Embryonic facial prominence (tissue), 1 donor: ENCODE results near the gene METTL17.
A peak's percentile ranks its signal among the peaks of the same experiment; 100 is the strongest.
"Not testable (repeated sequence)": the region's sequence is repeated elsewhere in the genome, so short reads cannot be mapped to it uniquely, and the experiment has no call there.

Experiments
- DNase-seq: peaks from one replicate; pipeline ENCODE4 v3.0.0-alpha.2; 2016; ENCODE audit errors: extremely low spot score

The METTL17 gene

DNA sequence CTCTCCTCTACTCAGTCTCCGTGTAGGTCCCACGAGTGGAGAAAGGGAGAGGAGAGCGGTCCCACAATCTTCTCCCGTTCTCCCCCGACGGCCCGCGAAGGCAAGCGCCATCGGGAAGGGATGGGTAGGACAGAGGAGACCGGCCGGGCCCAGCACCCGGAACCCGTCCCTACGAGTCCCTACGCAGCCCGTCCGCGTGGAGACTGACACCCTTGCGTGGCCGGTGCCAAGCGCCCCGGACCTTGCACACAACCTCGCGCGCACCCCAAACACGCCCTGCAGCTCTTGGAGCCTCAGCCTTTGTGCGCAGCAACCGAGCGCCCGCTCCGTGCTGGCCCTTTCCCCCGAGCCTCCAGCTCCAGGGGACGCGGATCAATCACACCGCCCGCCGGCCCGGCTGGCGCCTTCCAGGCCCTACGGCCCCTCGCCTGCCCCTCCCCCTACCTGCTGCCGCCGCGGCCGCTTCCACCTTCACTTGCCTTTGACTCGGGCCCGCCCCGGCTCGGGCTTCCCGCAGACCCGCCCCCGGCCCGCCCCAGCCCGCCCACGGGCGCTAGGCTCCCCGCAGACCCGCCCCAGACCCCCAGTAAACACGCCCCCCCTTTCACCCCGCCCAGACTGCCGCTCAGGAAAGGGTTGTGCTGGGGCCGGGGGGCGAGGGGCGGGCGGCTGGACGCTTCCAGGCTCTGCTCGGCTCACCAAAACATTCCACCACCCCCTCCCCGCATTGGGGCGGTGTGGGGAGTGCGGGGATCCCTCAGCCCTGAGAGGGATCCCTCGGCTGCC, 35.0 kb downstream of the METTL17 start, which contains the start of gene NDRG2:
TSS of gene NDRG2 (minus strand) at position 477 of the 786 bp plus-strand sequence. CDS start 1,746 bp downstream, outside the sequence.
- DNase-seq = peak; percentile 27

GRCh38 chr14:21025371-21026273, 35.8 kb downstream of the METTL17 start:
- no peak for DNase-seq

DNA sequence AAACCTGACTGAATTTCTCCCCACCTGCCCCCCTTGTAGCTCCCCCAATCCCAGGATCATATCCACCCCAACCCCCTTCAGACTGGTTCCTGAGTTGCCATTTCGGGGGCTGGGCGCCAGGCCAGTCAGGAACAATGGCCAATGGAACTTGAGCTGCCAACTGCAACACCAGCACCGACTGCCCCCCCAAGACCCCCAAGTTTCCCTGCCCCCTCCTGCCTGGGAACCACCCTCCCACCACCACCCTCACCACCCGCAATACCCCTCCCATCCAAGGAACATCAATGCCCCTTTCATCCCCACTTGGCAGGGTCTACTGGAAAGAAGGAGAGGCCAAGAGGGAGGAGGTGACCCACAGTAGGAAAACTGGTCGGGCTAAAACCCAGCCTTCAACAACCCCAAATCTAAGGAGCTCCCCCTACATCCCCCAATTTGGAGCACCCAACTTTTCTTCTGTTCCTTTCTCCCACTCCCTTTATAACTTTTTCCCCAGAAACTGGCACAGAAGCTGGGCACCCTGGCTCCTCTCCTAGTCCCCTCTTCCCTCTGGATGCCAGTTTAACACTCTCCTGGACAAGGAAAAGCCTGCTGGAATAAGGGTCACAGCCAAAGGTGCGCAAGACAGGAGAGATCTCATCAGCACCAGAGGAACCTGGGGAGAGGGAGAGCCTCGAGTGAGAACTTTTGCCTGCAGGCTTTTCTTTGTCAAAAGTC, 36.7 kb downstream of the METTL17 start:
- DNase-seq = no peak

- no peak for DNase-seq
Observed at GRCh38 chr14:21026988-21027315, 37.2 kb downstream of the METTL17 start.

DNA sequence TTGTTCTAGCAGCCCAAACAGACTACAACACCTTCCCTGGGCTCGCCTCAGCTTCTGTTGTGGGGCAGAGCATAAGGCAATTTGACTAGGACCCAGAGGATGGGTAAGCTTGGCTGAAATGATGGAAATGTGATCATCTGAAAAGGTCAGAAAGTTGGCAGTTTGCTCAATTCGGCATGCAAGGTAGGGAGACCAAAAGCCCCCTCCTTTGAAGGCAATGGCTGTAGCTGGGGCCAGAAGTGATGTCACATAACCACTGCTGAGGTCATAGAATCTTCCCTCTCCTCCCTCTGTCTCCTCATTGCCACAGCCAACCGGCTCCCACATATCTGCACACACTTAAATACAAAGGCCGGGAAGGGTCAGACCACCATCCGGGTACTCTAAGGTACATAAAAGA, 40.1 kb downstream of the METTL17 start, which contains the start of gene TPPP2:
TSS of gene TPPP2 (plus strand) at position 301 of the 400 bp plus-strand sequence. CDS start 365 bp downstream, outside the sequence.
- no peak for DNase-seq

DNA sequence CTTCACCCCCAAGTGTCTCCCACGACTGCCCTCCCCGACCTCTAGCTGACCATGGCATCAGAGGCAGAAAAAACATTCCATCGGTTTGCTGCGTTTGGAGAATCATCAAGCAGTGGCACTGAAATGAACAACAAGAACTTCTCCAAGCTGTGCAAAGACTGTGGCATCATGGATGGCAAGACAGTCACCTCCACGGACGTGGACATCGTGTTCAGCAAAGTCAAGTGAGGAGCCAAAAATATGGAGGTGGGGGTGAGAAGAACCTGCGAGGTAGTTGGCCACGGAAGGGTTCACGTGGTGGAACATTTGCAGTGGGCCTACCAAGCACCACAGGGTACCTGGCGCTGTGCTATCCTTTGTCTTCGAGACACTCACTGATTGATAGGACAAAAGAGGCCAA, 40.8 kb downstream of the METTL17 start:
- no peak for DNase-seq

DNA sequence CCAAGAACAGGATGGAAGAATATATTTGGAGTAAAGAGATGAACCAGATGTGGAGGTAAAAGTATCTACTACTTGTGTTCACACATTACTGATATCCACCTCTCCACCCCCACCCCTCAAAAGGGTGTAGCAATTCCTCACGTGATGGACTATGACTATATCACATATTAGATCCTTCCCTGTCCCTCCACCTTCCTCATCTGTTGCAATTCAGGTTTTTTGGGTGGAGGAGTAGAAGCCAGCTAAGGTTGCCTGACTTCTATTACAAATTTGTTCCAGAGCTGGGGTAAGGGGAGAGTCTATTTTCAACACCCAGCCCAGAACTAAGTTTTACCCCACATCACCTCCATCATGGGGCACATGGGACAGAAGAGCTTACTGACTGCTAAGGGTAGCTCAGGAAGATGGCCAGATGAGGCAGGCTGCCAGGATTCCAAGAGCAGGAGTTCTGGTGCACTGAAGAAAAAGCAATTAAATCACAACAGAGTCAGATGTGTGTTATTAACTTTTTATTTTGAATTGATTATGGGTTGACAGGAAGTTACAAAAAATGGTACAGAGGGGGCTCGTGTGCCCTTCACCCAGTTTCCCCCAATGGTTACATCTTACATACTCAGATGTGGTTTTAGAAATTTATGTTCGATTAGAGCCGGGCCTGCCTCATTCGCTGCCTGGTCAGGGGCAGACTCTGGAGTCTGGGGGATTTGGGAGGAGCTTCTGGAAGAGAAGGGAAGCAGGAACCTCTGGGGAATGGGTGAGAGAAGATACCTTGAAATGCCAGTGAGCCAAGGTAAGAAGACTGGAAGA, 42.7 kb downstream of the METTL17 start:
- no peak for DNase-seq

- no peak for DNase-seq
Observed at GRCh38 chr14:21033133-21033698, 43.4 kb downstream of the METTL17 start.

GRCh38 chr14:21034707-21035106, 44.9 kb downstream of the METTL17 start, which contains the start of gene RNASE13:
Gene RNASE13, minus strand, starts transcription at chr14:21034807. Its CDS starts 519 bp downstream, at chr14:21034288.
- DNase-seq = no peak

- DNase-seq = no peak
Observed at GRCh38 chr14:21036751-21037150, 47.0 kb downstream of the METTL17 start.

- no peak for DNase-seq
Observed at GRCh38 chr14:21037156-21037555, 47.4 kb downstream of the METTL17 start.

DNA sequence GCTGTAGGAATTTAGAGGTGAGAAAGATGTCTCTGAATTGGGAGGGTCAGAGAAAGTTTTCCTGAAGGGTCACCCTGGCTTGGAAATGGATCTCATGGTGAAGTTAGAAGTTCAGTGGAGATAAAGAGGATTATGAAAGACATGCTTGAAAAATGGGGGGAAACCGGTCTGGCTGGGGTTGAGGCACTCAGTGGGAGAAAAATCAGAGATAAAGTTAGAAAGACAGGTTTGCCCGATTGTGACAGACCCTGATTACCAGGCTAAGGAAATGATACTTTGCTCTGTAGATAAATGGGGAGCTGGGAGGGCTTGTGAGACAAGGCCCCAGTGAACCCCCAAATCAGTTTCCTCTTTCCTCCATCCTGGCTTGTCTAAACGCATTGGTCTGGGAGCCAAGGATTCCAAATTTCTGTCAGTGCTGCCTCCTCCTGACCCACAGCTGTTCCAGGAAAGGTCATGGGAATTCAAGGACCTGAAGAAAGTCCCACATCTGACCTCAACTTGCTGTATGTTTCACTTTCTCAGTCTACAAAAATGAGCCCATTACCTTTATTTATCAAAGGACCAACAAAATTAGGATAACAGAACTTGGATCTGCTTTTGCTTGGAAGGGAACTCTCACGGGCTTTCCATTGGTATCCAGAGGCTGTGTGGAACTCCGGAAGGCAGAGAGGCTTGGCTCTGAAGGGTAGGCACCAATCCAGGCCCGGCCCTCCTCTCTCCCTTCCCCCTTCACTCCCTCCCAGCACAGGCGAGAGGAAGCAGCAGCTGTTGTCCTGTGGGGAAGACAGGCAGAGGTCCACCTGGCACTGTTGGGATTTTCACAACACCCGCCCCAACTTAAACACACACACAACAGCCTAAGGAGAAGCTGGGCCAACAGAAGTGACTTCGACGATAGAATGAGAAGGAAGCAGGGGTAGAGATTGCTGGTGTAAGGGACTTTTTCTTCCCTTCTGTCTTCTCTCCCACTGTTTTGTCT, 49.0 kb downstream of the METTL17 start:
- DNase-seq = no peak

GRCh38 chr14:21039585-21040369, 50.0 kb downstream of the METTL17 start:
- DNase-seq = peak; percentile 67

DNA sequence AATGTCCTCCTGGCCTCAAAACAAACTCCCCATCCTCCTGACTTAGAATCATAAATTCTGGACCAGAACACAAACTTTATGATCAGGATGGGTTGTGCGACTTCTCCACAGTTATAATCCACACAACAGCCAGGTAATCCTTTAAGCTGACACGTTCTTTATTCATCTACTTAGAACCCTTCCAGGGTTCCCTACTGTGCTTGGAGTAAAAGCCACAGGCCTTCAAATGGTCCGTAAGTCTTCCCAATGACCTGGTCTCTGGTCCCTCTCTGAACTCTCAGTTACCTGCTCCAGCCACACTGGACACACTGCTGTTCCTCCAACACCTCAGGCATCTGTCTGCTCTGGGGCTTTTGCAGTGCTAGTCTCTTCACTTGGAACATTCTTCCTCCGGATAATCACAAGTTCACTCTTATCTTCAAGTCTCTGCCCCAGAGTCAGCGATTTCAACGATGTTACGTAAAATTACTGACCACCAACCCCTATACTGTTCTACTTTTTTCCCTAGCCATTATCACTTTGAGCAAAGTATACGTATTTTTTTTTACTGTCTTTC, 50.7 kb downstream of the METTL17 start:
- no peak for DNase-seq

DNA sequence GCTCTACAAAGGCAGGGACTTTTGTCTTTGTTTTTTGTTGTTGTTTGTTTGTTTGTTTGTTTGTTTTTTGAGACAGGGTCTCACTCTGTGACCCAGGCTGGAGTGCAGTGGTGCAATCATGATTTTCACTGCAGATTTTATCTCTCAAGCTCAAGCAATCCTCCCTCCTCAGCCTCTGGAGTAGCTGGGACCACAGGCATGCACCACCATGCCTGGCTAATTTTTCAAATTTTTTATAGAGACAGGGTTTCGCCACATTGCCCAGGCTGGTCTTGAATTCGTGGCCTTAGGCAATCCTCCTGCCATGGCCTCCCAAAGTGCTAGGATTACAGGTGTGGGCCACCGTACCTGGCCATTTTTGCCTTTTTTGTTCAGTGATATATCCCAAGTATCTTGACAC, 51.2 kb downstream of the METTL17 start:
- DNase-seq = not testable (repeated sequence)

- no peak for DNase-seq
Observed at GRCh38 chr14:21041676-21042433, 52.1 kb downstream of the METTL17 start, which contains the start of gene RNASE7. Gene RNASE7, plus strand, starts transcription at chr14:21042362. Its CDS starts 631 bp downstream, at chr14:21042993.

DNA sequence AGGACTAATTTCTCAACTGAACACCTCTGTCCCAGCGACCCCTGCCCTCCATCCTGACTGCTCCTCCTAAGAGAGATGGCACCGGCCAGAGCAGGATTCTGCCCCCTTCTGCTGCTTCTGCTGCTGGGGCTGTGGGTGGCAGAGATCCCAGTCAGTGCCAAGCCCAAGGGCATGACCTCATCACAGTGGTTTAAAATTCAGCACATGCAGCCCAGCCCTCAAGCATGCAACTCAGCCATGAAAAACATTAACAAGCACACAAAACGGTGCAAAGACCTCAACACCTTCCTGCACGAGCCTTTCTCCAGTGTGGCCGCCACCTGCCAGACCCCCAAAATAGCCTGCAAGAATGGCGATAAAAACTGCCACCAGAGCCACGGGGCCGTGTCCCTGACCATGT, 53.1 kb downstream of the METTL17 start:
- DNase-seq = no peak
